Activated naive CD8-positive, alpha-beta T cell treated with anti-CD3 and anti-CD28 coated beads, Interleukin-2, amount 50 U/mL, for 16 hours (primary cell): ENCODE measurements around the gene SNX15.
"Not testable (repeated sequence)": the region's sequence is repeated elsewhere in the genome, so short reads cannot be mapped to it uniquely, and the experiment has no call there.

ENCODE experiments used
- DNase-seq: peaks from one replicate; pipeline ENCODE4 v3.0.0-alpha.2; 2020; ENCODE audit warnings: low read depth, low spot score

SNX15 gene

GRCh38 chr11:65027213-65028067 is at the start of gene SNX15:
Gene SNX15, plus strand, starts transcription at chr11:65027439. Its CDS starts 99 bp downstream, at chr11:65027538.
- DNase-seq = peak; percentile 79

DNA sequence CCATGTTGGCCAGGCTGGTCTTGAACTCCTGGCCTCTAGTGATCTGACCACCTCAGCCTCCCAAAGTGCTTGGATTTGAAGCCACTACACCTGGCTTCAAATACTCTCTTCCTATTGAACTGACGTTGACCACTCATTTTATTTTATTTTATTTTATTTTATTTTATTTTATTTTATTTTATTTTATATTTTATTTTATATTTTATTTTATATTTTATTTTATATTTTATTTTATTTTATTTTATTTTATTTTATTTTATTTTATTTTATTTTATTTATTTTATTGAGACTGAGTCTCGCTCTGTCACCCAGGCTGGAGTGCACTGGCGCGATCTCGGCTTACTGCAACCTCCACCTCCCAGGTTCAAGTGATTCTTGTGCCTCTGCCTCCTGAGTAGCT is 43.9 kb upstream of the SNX15 start:
- DNase-seq = not testable (repeated sequence)

DNA sequence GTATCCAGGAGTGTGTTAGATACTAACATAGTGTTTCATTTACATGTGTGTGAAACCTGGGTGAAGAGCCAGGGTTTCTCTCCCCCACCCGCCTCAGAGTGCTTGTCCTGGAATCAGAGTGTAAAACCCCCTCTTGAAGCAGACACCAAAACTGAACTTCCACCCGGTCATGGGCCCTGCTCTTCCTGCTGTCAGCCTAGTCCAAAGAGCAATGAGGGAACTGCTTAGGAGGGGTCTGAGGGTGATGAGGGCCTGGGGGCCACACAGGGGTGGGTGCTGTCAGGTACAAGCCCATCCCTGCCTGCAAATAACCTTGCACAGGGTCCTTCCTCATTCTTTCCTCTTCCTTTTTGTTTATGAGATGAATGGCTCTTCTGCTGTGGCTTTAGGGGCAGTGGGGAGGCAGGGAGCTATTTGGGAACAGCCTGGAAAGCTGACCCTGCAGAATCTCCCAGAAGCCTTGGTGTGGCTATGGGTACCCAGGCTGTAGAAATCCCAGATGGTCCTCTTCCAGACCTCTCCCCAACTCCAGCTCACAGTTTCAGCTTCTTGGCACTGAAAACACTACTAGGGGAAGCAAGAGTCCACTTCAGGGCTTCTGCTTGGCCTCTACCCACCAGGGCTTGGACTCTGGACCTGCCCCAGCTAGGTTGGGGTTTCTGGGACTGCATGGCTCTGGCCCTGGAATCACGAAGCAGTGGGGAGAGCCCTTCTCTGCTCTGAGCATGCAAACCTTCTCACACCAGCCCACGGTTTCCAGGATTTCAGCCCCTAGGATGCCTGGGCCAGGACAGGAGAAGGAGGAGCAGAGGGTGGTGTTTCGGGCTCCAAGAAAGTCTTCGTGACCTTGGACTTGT is 39.0 kb upstream of the SNX15 start:
- DNase-seq = no peak

GRCh38 chr11:64989416-64989815 is 37.8 kb upstream of the SNX15 start:
- DNase-seq = no peak

- DNase-seq = no peak
Observed at GRCh38 chr11:64990222-64990923, 36.9 kb upstream of the SNX15 start.

- no peak for DNase-seq
Observed at GRCh38 chr11:64994318-64994717, 32.9 kb upstream of the SNX15 start.

DNA sequence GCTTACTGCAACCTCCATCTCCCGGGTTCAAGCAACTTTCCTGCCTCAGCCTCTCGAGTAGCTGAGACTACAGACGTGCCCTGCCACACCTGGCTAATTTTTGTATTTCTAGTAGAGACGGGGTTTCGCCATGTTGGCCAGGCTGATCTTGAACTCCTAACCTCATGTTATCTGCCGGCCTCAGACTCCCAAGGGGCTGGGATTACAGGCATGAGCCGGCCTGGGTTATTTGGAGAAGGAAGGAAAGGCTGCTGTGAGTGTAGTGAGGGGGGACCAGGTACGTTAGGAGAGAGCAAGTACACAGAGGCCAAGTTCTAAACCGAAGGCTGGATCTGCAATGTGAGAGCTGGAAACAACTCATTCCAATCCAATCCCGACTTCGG is 30.9 kb upstream of the SNX15 start:
- DNase-seq = no peak

- DNase-seq = no peak
Observed at GRCh38 chr11:64996710-64997380, 30.4 kb upstream of the SNX15 start, which contains the start of gene BATF2. Gene BATF2, minus strand, starts transcription at chr11:64996971. Its CDS starts 57 bp downstream, at chr11:64996914.

GRCh38 chr11:64998141-64998540 is 29.1 kb upstream of the SNX15 start:
- no peak for DNase-seq

- DNase-seq = no peak
Observed at GRCh38 chr11:64998690-64999431, 28.4 kb upstream of the SNX15 start.

DNA sequence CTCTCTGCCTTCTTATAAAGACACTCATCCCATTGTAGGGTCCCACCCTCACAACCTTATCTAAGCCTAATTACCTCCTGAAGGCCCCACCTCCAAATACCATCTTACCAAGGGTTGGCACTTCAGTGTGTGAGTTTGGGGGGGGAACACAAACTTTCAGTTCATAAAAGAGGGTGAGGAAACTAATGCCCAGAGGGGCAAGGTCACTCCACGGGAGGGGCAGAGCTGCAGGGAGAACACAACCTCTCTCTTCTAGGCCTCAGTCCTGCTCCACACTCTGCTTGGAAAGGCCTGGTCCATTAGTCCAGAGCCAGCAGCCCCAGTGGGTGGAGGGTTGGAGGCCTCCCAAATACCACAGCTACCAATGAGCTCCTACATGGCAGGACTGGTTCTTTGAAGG is 27.8 kb upstream of the SNX15 start:
- no peak for DNase-seq

DNA sequence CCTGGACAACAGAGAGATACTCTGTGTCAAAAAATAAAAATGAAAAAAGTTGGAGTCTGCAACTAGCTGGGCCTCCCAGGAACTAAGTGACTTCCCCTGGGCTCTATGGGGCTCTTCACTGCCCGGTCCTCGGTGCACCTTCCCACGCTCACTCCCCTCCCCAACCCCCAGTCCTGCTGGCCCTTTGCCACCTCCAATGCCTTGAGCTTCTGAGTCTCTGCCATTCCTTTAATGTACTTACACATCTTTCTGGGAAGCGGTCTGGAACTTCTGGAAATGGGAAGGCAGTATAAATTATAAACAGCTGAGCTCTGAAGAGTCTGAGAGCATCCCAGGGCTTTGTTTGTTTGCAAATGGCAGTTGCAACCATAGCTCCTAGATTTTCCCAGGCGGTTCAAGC is 24.5 kb upstream of the SNX15 start:
- no peak for DNase-seq

GRCh38 chr11:65003282-65003681 is 24.0 kb upstream of the SNX15 start:
- DNase-seq = no peak

DNA sequence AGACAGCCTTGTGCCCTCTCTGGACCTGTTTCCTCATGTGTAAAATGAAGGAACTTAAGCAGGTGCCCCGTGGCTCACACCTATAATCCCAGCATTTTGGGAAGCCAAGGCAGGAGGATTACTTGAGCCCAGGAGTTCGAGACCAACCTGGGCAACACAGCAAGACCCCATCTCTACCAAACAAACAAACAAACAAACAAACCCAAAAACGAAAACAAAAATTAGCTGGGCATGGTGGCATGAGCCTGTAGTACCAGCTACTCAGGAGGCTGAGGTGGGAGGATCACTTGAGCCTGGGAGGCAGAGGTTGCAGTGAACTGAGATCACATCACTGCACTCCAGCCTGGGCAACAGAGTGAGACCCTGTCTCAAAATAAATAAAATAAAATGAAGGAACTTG is 23.3 kb upstream of the SNX15 start:
- not testable (repeated sequence) for DNase-seq

GRCh38 chr11:65008016-65008415 is 19.2 kb upstream of the SNX15 start:
- no peak for DNase-seq

DNA sequence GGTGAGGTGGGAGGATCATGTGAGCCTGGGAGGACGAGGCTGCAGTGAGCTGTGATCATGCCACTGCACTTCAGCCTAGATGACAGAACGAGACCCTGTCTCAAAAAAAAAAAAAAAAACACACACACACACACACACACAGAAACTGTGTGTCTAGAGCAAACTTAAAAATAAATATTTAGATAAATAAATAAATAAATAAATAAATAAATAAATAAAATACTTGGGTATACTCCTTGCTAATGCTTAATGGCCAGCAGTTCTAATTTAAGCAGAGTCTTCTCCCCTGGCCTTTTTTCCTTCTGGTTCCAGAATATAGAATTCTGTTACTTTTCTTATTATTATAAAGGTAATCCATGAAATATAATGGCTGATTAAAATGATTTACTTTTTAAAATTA is 18.4 kb upstream of the SNX15 start:
- no peak for DNase-seq

DNA sequence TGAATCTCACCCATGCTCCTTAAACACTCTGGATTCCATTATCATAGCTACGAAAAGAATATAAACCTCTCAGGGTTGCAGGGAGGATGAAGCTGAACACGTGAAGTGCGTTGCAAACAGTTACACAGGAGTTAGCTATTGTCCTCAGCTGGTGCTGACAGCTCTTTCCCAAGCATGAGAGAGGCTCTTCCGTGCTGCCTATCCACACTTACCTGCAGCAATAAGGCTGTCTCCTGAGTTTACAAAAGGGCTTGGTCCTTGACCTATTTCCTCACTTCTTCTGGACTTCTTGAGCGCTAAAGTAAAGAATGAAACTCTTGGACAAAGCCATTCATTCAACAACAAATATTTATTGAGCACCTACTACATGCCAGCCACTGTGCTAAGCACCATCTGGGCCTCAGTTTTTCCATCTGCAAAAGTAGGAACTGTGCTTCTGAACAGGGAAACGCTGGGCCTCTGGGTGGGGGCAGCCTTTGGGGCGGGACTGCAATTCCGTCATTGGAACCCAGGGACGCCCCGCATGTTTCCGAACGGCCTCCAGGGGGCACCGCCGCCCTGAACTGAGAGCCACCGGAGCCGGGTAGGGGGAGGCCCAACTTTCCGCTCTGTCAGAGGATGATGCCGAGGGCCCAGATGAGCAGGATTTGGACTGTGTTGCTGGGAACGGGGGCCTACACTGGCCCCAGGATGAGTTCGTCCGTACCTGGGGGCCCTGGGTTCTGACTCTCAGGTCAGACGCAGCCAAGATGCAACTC is 13.9 kb upstream of the SNX15 start:
- peak; percentile 82 for DNase-seq

GRCh38 chr11:65013888-65014725 is 13.1 kb upstream of the SNX15 start, which contains the start of gene ARL2:
Gene ARL2, plus strand, starts transcription at chr11:65014160. Its CDS starts 48 bp downstream, at chr11:65014208.
- DNase-seq = peak; percentile 75

- no peak for DNase-seq
Observed at GRCh38 chr11:65014726-65015227, 12.5 kb upstream of the SNX15 start.
